Activated CD4-positive, CD25-positive, alpha-beta regulatory T cell (primary cell): ENCODE data around the gene CRLF2.
"Not testable (repeated sequence)": the region's sequence is repeated elsewhere in the genome, so short reads cannot be mapped to it uniquely, and the experiment has no call there.

ENCODE experiments used
- DNase-seq, 4 experiments: peaks; one replicate each; lab custom pipeline; 2025; lab: John Stamatoyannopoulos, UW

CRLF2 gene

GRCh38 chrX:1212532-1212931, at the start of gene CRLF2:
Gene CRLF2 (minus strand): TSS chrX:1212649. CDS start chrX:1212634, 15 bp downstream.
- no peak for DNase-seq

GRCh38 chrX:1261771-1262170, 49.3 kb upstream of the CRLF2 start:
- DNase-seq = not testable (repeated sequence)

- DNase-seq = no peak
These were observed 48.8 kb upstream of the CRLF2 start for GRCh38 chrX:1261285-1261684.

- no peak for DNase-seq
These were observed 40.4 kb upstream of the CRLF2 start for GRCh38 chrX:1252861-1253260.

- no peak for DNase-seq
These were observed 36.8 kb upstream of the CRLF2 start for GRCh38 chrX:1249101-1249887.

GRCh38 chrX:1248331-1249061, 36.0 kb upstream of the CRLF2 start:
- DNase-seq = no peak

GRCh38 chrX:1246816-1247215, 34.4 kb upstream of the CRLF2 start:
- peak; percentile 36 to 87 (median 66) for DNase-seq

- no peak for DNase-seq
These were observed 32.0 kb upstream of the CRLF2 start for GRCh38 chrX:1244164-1245076.

- no peak for DNase-seq
These were observed 30.5 kb upstream of the CRLF2 start for GRCh38 chrX:1242891-1243402.

- not testable (repeated sequence) for DNase-seq
These were observed 28.1 kb upstream of the CRLF2 start for GRCh38 chrX:1240551-1240950.

- DNase-seq = no peak
These were observed 27.3 kb upstream of the CRLF2 start for GRCh38 chrX:1239681-1240142.

- no peak for DNase-seq
These were observed 19.5 kb upstream of the CRLF2 start for GRCh38 chrX:1231850-1232465.

GRCh38 chrX:1228101-1228500, 15.7 kb upstream of the CRLF2 start:
- DNase-seq = not testable (repeated sequence)

- no peak for DNase-seq
These were observed 13.8 kb upstream of the CRLF2 start for GRCh38 chrX:1226249-1226648.

GRCh38 chrX:1224954-1225353, 12.5 kb upstream of the CRLF2 start:
- DNase-seq = no peak

GRCh38 chrX:1223242-1223600, 10.8 kb upstream of the CRLF2 start:
- DNase-seq = no peak

GRCh38 chrX:1222531-1223241, 10.2 kb upstream of the CRLF2 start:
- DNase-seq = no peak

- no peak for DNase-seq
These were observed 8.9 kb upstream of the CRLF2 start for GRCh38 chrX:1221296-1221845.

GRCh38 chrX:1218286-1218685, 5.8 kb upstream of the CRLF2 start:
- no peak for DNase-seq

- no peak for DNase-seq
These were observed 2.8 kb upstream of the CRLF2 start for GRCh38 chrX:1215123-1215823.
